Prostate gland (tissue), 2 donors: ENCODE results near the gene APPL2.

Source experiments
- CTCF ChIP-seq, 4 experiments: fragments of 200-600 bp in 2 of 4; fragments of 450-650 bp in 2 of 4; sonication (generic) in 2 of 4; IDR thresholded peaks; 1 replicate in 3 of 4; 2 replicates in 1 of 4; pipeline ENCODE4 v1.5.1; 2016 to 2019; ENCODE audit warnings: antibody characterized with exemption in 4 of 4, mild to moderate bottlenecking in 2 of 4, moderate library complexity in 2 of 4
- POLR2A ChIP-seq: fragments of 450-650 bp; IDR thresholded peaks from one replicate; pipeline ENCODE4 v1.6.1; 2016; ENCODE audit warnings: antibody characterized with exemption, mild to moderate bottlenecking

DNA sequence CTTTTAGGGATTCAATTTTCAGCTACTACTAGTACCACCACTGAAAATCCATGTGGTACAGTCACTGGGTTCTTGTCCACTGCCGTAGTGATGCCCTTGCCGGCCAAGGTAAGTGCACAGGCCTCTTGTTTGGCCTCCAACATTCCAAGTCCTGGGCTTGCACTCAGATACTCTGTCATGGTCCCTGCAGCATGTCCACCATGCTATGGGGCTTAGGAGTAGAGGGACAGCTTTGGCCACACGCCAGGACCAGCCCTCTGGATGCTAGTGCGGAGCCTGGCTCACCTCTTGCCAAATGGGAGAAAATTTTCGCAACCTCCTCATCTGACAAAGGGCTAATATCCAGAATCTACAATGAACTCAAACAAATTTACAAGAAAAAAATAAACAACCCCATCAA, 38.6 kb upstream of the APPL2 start:
- TF ChIP-seq CTCF (IDR thresholded peaks at IDR 0.05) (no peak), POLR2A (no peak)
